Measurements from ENCODE around the gene NAV3. TPM values are rescaled to one million over a fixed set of nuclear protein-coding genes. Genes with fewer than 3 reads are reported as not detected.

The NAV3 gene
- total RNA-seq, 1 experiment from 2014 or later: 6.8 TPM

- Histone ChIP-seq H4K20me1 (ENCODE audit: low read length) (no peaks in the 10 kb centered on the region), H3K4me2 (ENCODE audit: low read length) (no peak overlapping the region), H3K4me3 (ENCODE audit: low read length) (no peak overlapping the region), H2AFZ (ENCODE audit: low read length) (no peak overlapping the region), H3K9ac (ENCODE audit: low read length) (no peak overlapping the region), H3K36me3 (ENCODE audit: low read depth, low read length) (no peaks in the 10 kb centered on the region), H3K27me3 (ENCODE audit: low read length) (peaks cover 21% of the 10 kb centered on the region; the same call in 1 of the 2 replicates), H3K79me2 (ENCODE audit: low read length) (no peaks in the 10 kb centered on the region), H3K4me1 (ENCODE audit: insufficient read depth, low read length) (no peaks in the 10 kb centered on the region), H3K9me2 (replicated peaks; ENCODE audit: low read length) (no peaks in the 10 kb centered on the region), H3K27ac (ENCODE audit: low read length) (no peak overlapping the region), H3F3A (ENCODE audit: low read length, unreplicated experiment) (no peaks in the 10 kb centered on the region), H3K9me3 (ENCODE audit: low read length) (no peaks in the 10 kb centered on the region)
- TF ChIP-seq CTCF (conservative IDR thresholded peaks at IDR 0.05; ENCODE audit: low read depth, low read length) (no peak), EZH2phosphoT487 (IDR thresholded peaks at IDR 0.05; ENCODE audit: borderline replicate concordance, low read length) (no peak)
- no peak for ATAC-seq
- ChIA-PET CTCF (no interaction called here), POLR2A (ENCODE audit: unreplicated experiment) (no interaction called here)
- DNase-seq: no peak
- BruUV-seq (replicated peaks): no TSS peak
- intact Hi-C loops (cut with micrococcal nuclease): no loop called here
These were observed 84.4 kb downstream of the NAV3 start for GRCh38 chr12:77915071-77915600.

- Histone ChIP-seq H2AFZ (ENCODE audit: low read length) (no peak overlapping the region), H3K27me3 (ENCODE audit: low read length) (peaks cover 33% of the 10 kb centered on the region; the same call in 1 of the 2 replicates), H4K20me1 (ENCODE audit: low read length) (no peaks in the 10 kb centered on the region), H3K9ac (ENCODE audit: low read length) (no peak overlapping the region), H3K79me2 (ENCODE audit: low read length) (no peaks in the 10 kb centered on the region), H3K9me3 (ENCODE audit: low read length) (no peaks in the 10 kb centered on the region), H3K36me3 (ENCODE audit: low read depth, low read length) (no peaks in the 10 kb centered on the region), H3K27ac (ENCODE audit: low read length) (no peak overlapping the region), H3K4me3 (ENCODE audit: low read length) (no peak overlapping the region), H3F3A (ENCODE audit: low read length, unreplicated experiment) (no peaks in the 10 kb centered on the region), H3K4me1 (ENCODE audit: insufficient read depth, low read length) (no peaks in the 10 kb centered on the region), H3K9me2 (replicated peaks; ENCODE audit: low read length) (no peaks in the 10 kb centered on the region), H3K4me2 (ENCODE audit: low read length) (no peak overlapping the region)
- POLR2A ChIA-PET (ENCODE audit: unreplicated experiment): no interaction called here
- DNase-seq: no peak
- TF ChIP-seq CTCF (conservative IDR thresholded peaks at IDR 0.05; ENCODE audit: low read depth, low read length): no peak
- no peak for TF ChIP-seq EZH2 (IDR thresholded peaks at IDR 0.05; ENCODE audit: low read length, unreplicated experiment)
- TF ChIP-seq EZH2phosphoT487 (IDR thresholded peaks at IDR 0.05; ENCODE audit: borderline replicate concordance, low read length): no peak
- CTCF ChIA-PET: no interaction called here
- ATAC-seq: no peak
- no TSS peak for BruUV-seq (replicated peaks)
- intact Hi-C loops (cut with micrococcal nuclease): no loop called here
These were observed 85.6 kb downstream of the NAV3 start for GRCh38 chr12:77916276-77916675.

GRCh38 chr12:77918046-77918445 is 87.4 kb downstream of the NAV3 start:
- Histone ChIP-seq H3K79me2 (ENCODE audit: low read length) (no peaks in the 10 kb centered on the region), H4K20me1 (ENCODE audit: low read length) (no peaks in the 10 kb centered on the region), H3K4me1 (ENCODE audit: insufficient read depth, low read length) (no peaks in the 10 kb centered on the region), H3K36me3 (ENCODE audit: low read depth, low read length) (no peaks in the 10 kb centered on the region), H3K9me2 (replicated peaks; ENCODE audit: low read length) (no peaks in the 10 kb centered on the region), H2AFZ (ENCODE audit: low read length) (no peak overlapping the region), H3F3A (ENCODE audit: low read length, unreplicated experiment) (no peaks in the 10 kb centered on the region), H3K9ac (ENCODE audit: low read length) (no peak overlapping the region), H3K27me3 (ENCODE audit: low read length) (peaks cover 46% of the 10 kb centered on the region; the same call in 1 of the 2 replicates), H3K27ac (ENCODE audit: low read length) (no peak overlapping the region), H3K4me2 (ENCODE audit: low read length) (no peak overlapping the region), H3K4me3 (ENCODE audit: low read length) (no peak overlapping the region), H3K9me3 (ENCODE audit: low read length) (no peaks in the 10 kb centered on the region)
- BruUV-seq (replicated peaks): no TSS peak
- ChIA-PET CTCF (no interaction called here), POLR2A (ENCODE audit: unreplicated experiment) (no interaction called here)
- intact Hi-C loops (cut with micrococcal nuclease): no loop called here
- ATAC-seq (no peak), DNase-seq (no peak)
- TF ChIP-seq EZH2phosphoT487 (IDR thresholded peaks at IDR 0.05; ENCODE audit: borderline replicate concordance, low read length) (no peak), CTCF (conservative IDR thresholded peaks at IDR 0.05; ENCODE audit: low read depth, low read length) (no peak), EZH2 (IDR thresholded peaks at IDR 0.05; ENCODE audit: low read length, unreplicated experiment) (no peak)

All from PC-3 (cell line).